Measurements from ENCODE around the gene BIRC7. TPM values are rescaled to one million over a fixed set of nuclear protein-coding genes. Genes with fewer than 3 reads are reported as not detected.

Gene BIRC7
- total RNA-seq, 1 experiment from 2014 or later, result 0.17 TPM

- TF ChIP-seq GABPB1 (CRISPR knock-in tag; IDR thresholded peaks at IDR 0.05), result no peak
- TF ChIP-seq ETV6 (CRISPR knock-in tag; IDR thresholded peaks at IDR 0.05), result no peak
- no peak for TF ChIP-seq ZNF263 (CRISPR knock-in tag; IDR thresholded peaks at IDR 0.05; ENCODE audit: low read depth)
- TF ChIP-seq ZNF121 (CRISPR knock-in tag; IDR thresholded peaks at IDR 0.05), result no peak
- TF ChIP-seq EMX1 (CRISPR knock-in tag; IDR thresholded peaks at IDR 0.05), result no peak
- no peak for TF ChIP-seq ZNF281 (CRISPR knock-in tag; IDR thresholded peaks at IDR 0.05)
- TF ChIP-seq ZNF512 (CRISPR knock-in tag; IDR thresholded peaks at IDR 0.05; ENCODE audit: borderline replicate concordance), result no peak
- no peak for TF ChIP-seq HMGA2 (CRISPR knock-in tag; IDR thresholded peaks at IDR 0.05)
- TF ChIP-seq HMGXB4 (CRISPR knock-in tag; IDR thresholded peaks at IDR 0.05), result no peak
- Mint-ChIP-seq H3K4me3 (no peak overlapping the region), H3K36me3 (no peaks in the 10 kb centered on the region), H3K4me1 (peaks cover 9% of the 10 kb centered on the region), H3K27ac (no peak overlapping the region), H3K9me3 (no peaks in the 10 kb centered on the region), H3K27me3 (ENCODE audit: low read depth) (no peaks in the 10 kb centered on the region; the same call in 1 of the 2 replicates)
- DNase-seq (ENCODE audit: low spot score) (no peak), ATAC-seq (no peak)
- CTCF ChIA-PET, result interaction anchor here (1.1 to 2.7 kb wide), 3 partner anchors 43 to 113 kb away, joined by 3 to 14 read pairs (median 3); no protein-coding TSS in a partner anchor
- POLR2A ChIA-PET, result interaction anchor here (0.8 kb wide), 1 partner anchor 21 kb away, joined by 3 read pairs; no protein-coding TSS in a partner anchor
These were observed 30.3 kb downstream of the BIRC7 start for GRCh38 chr20:63265891-63266515.

- no peak for DNase-seq (ENCODE audit: low spot score)
- POLR2A ChIA-PET, result no interaction called here
- Mint-ChIP-seq H3K27ac (no peak overlapping the region), H3K27me3 (ENCODE audit: low read depth) (no peaks in the 10 kb centered on the region; the same call in 1 of the 2 replicates), H3K36me3 (no peaks in the 10 kb centered on the region), H3K4me3 (no peak overlapping the region), H3K9me3 (no peaks in the 10 kb centered on the region), H3K4me1 (peaks cover 7% of the 10 kb centered on the region)
- CTCF ChIA-PET, result interaction anchor here (1.1 to 2.6 kb wide), 3 partner anchors 14 to 114 kb away, joined by 3 to 22 read pairs (median 6); no protein-coding TSS in a partner anchor
- no peak for ATAC-seq
- TF ChIP-seq OVOL2 (CRISPR knock-in tag; IDR thresholded peaks at IDR 0.05; ENCODE audit: borderline replicate concordance), result no peak
- no peak for TF ChIP-seq CREM (CRISPR knock-in tag; IDR thresholded peaks at IDR 0.05)
- TF ChIP-seq, protein P1, sequence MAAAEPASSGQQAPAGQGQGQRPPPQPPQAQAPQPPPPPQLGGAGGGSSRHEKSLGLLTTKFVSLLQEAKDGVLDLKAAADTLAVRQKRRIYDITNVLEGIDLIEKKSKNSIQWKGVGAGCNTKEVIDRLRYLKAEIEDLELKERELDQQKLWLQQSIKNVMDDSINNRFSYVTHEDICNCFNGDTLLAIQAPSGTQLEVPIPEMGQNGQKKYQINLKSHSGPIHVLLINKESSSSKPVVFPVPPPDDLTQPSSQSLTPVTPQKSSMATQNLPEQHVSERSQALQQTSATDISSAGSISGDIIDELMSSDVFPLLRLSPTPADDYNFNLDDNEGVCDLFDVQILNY (CRISPR knock-in tag; IDR thresholded peaks at IDR 0.05), result no peak
- TF ChIP-seq NR1H2 (CRISPR knock-in tag; IDR thresholded peaks at IDR 0.05), result no peak
- no peak for TF ChIP-seq ZMAT4 (CRISPR knock-in tag; IDR thresholded peaks at IDR 0.05)
- TF ChIP-seq, protein P2, sequence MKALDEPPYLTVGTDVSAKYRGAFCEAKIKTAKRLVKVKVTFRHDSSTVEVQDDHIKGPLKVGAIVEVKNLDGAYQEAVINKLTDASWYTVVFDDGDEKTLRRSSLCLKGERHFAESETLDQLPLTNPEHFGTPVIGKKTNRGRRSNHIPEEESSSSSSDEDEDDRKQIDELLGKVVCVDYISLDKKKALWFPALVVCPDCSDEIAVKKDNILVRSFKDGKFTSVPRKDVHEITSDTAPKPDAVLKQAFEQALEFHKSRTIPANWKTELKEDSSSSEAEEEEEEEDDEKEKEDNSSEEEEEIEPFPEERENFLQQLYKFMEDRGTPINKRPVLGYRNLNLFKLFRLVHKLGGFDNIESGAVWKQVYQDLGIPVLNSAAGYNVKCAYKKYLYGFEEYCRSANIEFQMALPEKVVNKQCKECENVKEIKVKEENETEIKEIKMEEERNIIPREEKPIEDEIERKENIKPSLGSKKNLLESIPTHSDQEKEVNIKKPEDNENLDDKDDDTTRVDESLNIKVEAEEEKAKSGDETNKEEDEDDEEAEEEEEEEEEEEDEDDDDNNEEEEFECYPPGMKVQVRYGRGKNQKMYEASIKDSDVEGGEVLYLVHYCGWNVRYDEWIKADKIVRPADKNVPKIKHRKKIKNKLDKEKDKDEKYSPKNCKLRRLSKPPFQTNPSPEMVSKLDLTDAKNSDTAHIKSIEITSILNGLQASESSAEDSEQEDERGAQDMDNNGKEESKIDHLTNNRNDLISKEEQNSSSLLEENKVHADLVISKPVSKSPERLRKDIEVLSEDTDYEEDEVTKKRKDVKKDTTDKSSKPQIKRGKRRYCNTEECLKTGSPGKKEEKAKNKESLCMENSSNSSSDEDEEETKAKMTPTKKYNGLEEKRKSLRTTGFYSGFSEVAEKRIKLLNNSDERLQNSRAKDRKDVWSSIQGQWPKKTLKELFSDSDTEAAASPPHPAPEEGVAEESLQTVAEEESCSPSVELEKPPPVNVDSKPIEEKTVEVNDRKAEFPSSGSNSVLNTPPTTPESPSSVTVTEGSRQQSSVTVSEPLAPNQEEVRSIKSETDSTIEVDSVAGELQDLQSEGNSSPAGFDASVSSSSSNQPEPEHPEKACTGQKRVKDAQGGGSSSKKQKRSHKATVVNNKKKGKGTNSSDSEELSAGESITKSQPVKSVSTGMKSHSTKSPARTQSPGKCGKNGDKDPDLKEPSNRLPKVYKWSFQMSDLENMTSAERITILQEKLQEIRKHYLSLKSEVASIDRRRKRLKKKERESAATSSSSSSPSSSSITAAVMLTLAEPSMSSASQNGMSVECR (CRISPR knock-in tag; IDR thresholded peaks at IDR 0.05; ENCODE audit: borderline replicate concordance), result no peak
- no peak for TF ChIP-seq ZNF425 (CRISPR knock-in tag; conservative IDR thresholded peaks at IDR 0.05)
- no peak for TF ChIP-seq E2F4 (CRISPR knock-in tag; IDR thresholded peaks at IDR 0.05; ENCODE audit: borderline replicate concordance, low read depth)
- no peak for TF ChIP-seq ZNF219 (CRISPR knock-in tag; IDR thresholded peaks at IDR 0.05; ENCODE audit: borderline replicate concordance)
- TF ChIP-seq ELF4 (CRISPR knock-in tag; IDR thresholded peaks at IDR 0.05; ENCODE audit: low read depth), result no peak
These were observed 32.0 kb downstream of the BIRC7 start for GRCh38 chr20:63267691-63268090.

Data from WTC11 (cell line).